GM19372 (cell line): ENCODE results near the gene DAO.

Experiments used
- ATAC-seq: cut with Tn5 transposase; IDR thresholded peaks from one replicate; pipeline ENCODE4 v1.9.1; 2021; ENCODE audit warnings: mild to moderate bottlenecking, low read depth, moderate library complexity; ENCODE audit not compliant: unreplicated experiment

Gene DAO

DNA sequence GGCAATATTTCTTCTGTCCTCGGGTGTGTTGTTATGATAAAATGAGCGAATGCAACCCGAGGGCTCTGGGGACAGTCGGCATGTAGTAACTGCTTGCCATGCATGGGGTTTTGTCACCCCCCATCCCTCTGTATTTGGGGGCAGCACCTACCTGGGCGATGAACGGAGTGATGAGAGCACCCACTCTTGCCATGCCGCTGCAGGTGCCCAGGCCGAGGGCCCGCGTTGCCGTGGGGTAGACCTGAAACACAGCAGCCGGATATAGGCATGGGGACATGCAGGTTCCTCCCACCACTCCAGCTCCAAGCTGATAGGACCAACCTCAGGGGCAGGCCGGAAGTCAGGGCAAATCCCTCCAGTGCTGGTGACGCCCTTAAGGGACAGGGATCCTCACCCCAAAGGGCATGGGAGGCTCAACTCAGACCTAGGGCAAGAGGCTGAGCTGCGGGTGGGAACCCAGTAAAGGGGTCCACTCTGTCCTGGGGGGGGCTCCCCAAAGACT is 35.8 kb downstream of the DAO start:
- no peak for ATAC-seq

DNA sequence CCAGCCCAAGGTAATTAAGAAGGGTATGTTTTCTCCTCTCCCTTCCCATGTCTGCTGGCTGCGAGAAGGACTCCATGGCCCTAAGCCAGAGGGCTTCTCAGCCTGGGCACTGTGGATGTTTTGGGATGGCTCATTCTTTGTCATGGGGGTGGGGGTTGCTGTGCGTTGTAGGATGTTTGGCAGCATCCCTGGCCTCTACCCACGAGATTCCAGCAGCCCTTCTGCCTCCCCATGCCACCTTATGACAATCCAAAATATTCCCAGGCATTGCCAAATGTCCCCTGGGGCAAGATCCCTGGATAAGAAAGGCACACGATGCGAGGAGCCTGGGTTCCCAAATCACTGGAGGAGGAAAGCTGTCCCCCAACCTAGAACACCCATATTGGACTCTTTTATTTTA is 36.4 kb downstream of the DAO start:
- no peak for ATAC-seq

- ATAC-seq, result no peak
These were observed 38.3 kb downstream of the DAO start for GRCh38 chr12:108918206-108918605.

GRCh38 chr12:108918960-108919642 is 39.2 kb downstream of the DAO start:
- no peak for ATAC-seq

DNA sequence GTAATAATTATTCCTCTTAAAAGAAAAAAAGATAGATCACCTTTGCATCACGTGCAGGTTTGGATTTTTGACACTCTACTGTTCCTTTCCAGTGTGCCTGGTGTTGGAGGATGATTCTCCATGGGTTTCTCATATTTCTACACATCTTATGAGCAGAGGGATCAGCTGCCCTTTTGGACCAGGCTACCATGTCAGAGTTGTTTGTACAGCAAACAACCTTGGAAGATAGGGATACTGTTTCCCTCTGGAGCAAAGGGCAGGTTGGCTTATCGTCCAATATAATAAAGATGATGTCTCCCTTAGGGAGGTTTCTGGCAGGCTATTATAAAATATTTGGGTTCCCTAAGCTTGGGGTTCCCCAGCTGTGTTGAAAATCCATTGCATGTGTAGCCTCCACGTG is 42.1 kb downstream of the DAO start:
- no peak for ATAC-seq

- ATAC-seq, result no peak
These were observed 43.0 kb downstream of the DAO start for GRCh38 chr12:108922918-108923317.

DNA sequence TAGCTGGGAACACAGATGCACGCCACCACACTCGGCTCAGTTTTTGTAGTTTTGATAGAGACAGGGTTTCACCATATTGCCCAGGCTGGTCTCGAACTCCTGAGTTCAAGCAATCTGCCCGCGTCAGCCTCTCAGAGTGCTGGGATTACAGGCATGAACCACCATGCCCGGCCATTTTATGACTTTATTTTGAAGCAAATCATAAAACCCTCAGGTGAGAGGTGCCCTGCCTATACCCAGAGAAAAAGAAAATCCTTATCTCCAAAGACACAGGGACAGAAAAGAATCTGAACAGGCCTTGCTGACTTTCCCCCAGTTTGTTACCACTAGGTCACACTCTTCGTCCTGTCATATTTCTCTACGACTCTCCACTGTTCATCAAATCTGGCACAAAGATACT is 48.8 kb downstream of the DAO start:
- ATAC-seq, result no peak

- no peak for ATAC-seq
These were observed 50.3 kb downstream of the DAO start for GRCh38 chr12:108930155-108930554.

GRCh38 chr12:108930756-108931155 is 50.9 kb downstream of the DAO start:
- no peak for ATAC-seq

DNA sequence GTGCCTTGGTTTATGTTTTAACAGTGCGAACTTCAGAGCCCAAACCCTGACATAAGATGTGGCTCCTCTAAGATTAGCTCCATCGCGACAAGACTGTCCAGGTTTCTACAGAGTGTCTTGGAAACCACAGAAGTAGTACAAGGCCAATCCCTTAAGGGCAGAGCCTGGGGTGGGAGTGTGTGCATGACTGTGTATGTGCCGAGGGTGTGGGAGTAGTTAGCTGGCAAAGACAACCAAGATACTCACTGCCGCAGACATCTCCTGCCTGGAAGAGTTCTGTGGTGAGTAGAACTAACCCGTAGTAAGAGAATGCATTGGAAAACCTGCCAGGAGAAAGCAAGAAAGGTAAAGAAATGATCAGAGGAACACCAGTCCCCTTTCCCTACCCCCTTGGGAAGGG is 54.1 kb downstream of the DAO start:
- ATAC-seq, result no peak

- no peak for ATAC-seq
These were observed 55.4 kb downstream of the DAO start for GRCh38 chr12:108935159-108935763.

DNA sequence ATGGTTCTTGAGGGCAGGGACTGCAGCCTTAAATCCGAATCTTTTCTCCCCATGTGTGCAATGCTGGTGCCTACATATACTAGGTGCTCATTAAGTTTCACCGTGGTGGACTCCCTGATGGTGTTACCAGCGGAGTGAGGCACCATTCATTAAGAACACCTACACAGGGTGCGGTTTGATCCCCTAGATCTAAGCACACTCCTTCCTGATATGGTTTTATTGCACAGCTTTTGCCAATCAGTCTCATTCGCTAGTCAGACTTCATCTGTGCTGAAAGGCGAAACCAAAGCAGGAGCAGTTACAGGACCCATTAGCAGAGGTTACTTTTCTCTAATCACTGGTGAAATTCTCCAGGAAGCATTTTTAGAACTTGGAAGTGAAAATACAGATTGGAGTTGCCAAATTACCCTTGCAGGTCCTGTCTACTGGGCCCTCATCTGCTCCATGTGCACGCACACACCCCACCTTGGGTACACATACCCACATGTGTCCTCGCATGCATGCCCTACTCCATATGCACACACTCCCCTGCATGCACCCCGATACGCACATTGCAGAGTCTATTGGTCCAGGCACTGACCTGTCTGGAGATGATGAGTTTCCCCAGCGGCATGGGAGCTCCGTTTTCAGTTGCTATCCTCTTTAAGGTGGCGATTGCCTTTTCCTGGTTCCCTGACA is 58.5 kb downstream of the DAO start:
- ATAC-seq, result no peak

DNA sequence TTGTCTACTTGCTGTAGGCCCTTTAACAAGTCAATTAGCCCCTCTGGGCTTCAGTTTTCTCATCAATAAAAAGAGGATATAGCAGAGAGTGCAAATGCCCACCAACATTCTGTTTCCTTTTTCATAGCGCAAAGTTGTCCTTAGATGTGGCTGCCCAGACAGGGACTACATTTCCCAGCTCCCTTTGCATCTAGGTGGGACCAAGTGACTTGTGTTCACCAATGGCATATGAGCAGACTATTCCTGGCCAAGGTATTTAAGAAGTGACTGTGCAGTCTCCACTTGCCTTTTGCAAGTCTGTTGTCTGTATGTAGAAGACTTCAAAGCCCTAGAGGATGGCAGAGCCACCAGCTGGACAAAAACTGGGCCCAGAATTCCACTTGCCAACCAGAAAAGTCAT is 59.7 kb downstream of the DAO start:
- peak; percentile 65 for ATAC-seq

DNA sequence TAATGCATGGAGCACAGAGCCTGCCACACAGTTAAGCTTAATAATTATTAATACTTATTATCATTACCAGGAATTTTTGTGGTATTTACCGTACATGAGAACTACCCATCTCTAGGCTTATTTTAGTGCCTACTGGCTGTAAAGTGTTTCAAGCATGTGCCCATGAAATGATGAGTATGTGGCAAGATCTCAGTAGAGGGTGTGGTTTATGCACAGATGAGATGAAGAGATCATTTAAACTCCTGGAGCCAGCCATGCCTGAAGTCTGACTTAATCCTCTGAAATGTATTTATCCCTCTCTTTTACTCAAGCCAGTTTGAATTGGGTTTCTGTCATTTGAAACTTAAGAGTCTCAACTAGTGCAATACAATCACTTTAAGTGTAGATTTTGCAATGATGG is 60.2 kb downstream of the DAO start:
- no peak for ATAC-seq

DNA sequence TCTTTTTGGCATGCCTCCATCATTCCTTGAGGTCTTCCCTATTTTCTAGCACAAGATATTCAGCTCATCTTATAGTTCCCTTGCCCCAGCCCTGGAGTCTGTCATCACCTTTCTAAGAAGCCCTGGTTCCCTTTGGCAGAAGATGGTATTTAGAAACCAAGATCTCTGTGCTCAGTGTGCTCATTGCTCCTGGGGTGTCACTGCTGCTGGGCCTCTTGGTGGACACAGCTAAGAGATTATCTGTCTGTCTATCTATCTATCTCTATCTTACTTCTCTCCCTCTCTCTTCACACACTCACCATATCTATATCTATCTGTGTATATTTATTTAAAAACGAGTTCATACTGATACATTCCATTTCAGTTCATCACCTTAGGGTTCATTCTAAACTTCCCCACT is 67.2 kb downstream of the DAO start:
- ATAC-seq, result no peak

- ATAC-seq, result no peak
These were observed 68.5 kb downstream of the DAO start for GRCh38 chr12:108948367-108948766.

- no peak for ATAC-seq
These were observed 70.1 kb downstream of the DAO start for GRCh38 chr12:108949976-108950375.
